KOPT-K1 (cell line): Measurements from ENCODE around the gene DEFB124.

Experiments used
- H3K27ac ChIP-seq: fragments of 200-600 bp; sonication (generic); 2 replicates; pipeline ENCODE4 v1.5.1; 2016; ENCODE audit warnings: antibody characterized with exemption, mild to moderate bottlenecking, low read depth, low read length; ENCODE audit not compliant: poor library complexity, severe bottlenecking
- H3K36me3 ChIP-seq: fragments of 200-600 bp; sonication (generic); 2 replicates; pipeline ENCODE4 v1.5.1; 2017; ENCODE audit warnings: antibody characterized with exemption, mild to moderate bottlenecking, low read length, moderate library complexity; ENCODE audit not compliant: insufficient read depth
- H3K9me3 ChIP-seq: fragments of 200-600 bp; sonication (generic); 2 replicates; pipeline ENCODE4 v1.5.1; 2017; ENCODE audit warnings: antibody characterized with exemption, low read length, mild to moderate bottlenecking; ENCODE audit not compliant: insufficient read depth, poor library complexity, severe bottlenecking

Gene DEFB124

DNA sequence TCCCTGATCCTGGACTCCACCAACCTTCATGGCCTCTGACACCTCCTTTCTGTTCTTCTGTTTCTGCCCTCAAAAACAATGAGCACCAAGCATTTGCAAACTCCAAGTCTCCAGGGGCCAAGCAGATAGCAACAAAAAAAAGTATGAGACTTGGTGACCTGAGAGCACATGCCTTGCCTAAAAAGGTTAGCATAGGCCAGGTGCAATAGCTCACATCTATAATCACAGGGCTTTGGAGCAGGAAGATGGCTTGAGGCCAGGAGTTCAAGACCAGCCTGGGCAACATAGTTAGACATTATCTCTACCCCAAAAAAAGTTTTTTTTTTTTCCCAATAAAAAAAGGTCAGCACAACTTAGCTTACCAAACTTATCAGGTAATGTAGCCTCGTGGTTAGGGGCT lies 25.6 kb upstream of the DEFB124 start:
- Histone ChIP-seq H3K27ac (no peak overlapping the region), H3K9me3 (no peaks in the 10 kb centered on the region), H3K36me3 (no peaks in the 10 kb centered on the region)

DNA sequence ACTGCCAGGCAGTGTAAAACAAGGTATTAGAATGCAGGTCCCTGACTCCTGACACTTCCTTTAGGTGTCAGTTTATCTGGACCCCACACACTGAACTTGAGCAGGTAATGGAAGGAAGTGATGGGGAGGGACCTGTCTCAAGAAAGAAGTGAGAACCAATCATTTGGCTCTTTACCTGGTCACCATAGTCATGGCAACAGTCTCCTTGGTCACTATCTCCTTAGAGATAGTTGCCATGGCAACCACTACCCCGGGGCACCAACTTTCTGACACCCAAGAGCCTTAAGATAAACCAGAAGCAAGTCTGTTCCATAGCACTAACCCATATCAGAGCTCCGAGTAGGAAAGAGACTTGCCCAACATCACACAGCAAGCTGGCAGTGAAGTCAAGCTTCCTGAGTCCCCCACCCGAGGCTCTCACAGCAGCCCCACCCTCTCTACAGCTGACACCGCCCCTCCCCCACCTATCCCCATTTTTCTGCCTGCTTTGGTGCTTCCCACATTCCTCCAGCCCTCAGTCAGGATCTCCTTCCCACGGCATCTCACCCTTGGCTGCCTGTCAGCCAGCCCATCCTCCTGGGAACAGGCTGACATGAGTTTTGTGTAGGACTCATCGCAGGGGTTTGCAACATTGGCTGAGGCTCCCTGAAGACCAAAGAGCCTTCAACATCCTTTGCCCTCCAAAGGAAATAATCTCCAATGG lies 23.1 kb upstream of the DEFB124 start:
- H3K9me3 ChIP-seq = no peaks in the 10 kb centered on the region
- H3K36me3 ChIP-seq = no peaks in the 10 kb centered on the region
- no peak overlapping the region for H3K27ac ChIP-seq

DNA sequence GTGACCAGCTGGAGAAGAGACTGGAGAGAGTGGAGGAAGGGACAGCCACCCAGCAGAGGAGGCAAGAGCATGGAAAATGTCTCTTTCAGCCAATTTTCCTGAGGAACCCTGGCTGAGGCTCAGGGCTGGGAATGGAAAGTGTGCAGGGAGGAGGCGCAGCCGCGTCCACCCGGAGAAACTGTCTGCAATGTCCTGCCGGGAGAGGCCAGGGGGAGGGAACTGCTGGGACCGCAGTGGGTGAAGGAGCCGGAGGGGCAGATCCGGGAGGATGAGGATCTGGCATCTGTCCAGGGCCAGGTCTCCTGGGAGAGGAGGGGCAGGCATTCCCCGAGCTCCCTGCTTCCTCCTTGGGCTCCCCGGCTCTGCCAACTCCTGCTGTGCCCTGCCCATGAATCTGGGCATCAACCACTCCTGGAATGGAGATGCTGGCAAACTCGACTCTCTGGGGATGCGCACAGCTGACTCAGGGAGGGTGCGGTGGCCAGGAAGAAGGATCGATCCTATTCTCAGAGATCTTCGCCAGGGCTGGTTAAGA lies 21.9 kb upstream of the DEFB124 start:
- no peaks in the 10 kb centered on the region for H3K36me3 ChIP-seq
- no peak overlapping the region for H3K27ac ChIP-seq
- H3K9me3 ChIP-seq = no peaks in the 10 kb centered on the region

DNA sequence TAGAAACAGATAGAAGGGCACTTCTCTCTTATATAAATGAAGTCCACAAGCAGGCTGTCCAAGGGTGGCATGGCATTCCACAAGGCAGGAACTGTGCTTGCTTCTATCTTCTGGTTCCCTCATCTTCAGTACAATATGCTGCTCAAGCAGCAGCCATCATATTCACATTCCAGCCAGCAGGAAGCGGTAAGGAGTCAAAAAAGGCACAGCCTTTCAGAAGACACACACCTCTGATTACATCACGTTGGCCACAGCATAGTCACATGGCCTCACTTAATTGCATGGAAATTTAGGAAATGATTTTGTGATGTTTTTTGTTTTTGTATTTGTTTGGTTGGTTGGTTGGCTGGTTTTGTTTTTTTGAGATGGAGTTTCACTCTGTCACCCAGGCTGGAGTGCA lies 19.2 kb upstream of the DEFB124 start:
- H3K9me3 ChIP-seq = no peaks in the 10 kb centered on the region
- H3K27ac ChIP-seq = no peak overlapping the region
- H3K36me3 ChIP-seq = no peaks in the 10 kb centered on the region

DNA sequence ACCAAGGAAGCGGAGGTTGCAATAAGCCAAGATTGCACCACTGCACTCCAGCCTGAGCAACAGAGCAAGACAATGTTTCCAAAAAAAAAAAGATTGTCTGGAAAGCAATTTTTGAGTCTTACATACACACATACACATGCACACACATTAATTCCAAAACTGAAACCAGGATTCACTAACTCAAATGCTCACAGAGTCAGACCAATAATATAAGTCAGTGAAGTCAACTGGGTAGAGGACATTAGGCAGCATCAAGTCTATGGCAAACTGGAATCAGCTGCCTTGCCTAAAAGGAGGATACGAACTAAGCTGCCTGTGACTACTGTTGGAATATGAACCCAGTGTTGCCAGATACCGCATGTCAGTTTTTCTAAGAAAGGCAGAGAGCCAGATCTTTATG lies 15.8 kb upstream of the DEFB124 start:
- no peak overlapping the region for H3K27ac ChIP-seq
- H3K36me3 ChIP-seq = no peaks in the 10 kb centered on the region
- no peaks in the 10 kb centered on the region for H3K9me3 ChIP-seq

DNA sequence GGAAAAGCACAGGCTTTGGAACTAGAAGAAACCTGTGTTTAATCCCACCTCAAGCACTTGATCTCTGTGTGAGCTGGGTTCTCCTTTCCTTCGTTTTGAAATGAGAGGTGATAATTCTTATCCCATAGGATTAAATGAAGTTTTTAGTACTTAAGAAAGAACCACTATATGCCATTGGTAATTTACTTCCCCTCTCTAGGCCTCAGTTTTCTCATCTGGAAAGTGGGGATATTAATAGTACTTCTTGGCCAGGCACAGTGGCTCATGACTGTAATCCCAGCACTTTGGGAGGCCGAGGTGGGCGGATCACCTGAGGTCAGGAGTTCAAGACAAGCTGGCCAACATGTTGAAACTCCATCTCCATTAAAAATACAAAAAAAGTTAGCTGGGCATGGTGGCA lies 14.2 kb upstream of the DEFB124 start:
- Histone ChIP-seq H3K36me3 (no peaks in the 10 kb centered on the region), H3K27ac (no peak overlapping the region), H3K9me3 (no peaks in the 10 kb centered on the region)

DNA sequence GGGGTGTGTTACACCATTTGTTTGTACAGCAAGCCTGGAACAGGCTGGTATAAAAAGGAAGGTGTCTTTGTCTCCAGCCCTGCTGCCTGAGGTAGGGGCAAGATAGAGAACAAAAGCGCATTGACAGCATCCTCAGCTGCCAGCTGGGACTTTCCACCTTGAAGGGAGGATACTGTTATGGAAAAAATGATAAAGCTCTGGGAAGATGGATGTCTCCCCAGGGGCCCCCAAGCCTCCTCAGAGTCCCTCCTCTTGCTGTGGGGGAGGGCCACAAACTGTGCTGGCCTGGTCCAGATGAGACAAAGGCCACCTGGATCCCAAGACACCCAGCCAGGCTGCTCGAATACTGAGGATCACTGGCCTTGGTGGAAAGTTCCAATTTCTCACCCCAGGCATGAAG lies 13.2 kb upstream of the DEFB124 start:
- Histone ChIP-seq H3K27ac (no peak overlapping the region), H3K9me3 (no peaks in the 10 kb centered on the region), H3K36me3 (no peaks in the 10 kb centered on the region)

DNA sequence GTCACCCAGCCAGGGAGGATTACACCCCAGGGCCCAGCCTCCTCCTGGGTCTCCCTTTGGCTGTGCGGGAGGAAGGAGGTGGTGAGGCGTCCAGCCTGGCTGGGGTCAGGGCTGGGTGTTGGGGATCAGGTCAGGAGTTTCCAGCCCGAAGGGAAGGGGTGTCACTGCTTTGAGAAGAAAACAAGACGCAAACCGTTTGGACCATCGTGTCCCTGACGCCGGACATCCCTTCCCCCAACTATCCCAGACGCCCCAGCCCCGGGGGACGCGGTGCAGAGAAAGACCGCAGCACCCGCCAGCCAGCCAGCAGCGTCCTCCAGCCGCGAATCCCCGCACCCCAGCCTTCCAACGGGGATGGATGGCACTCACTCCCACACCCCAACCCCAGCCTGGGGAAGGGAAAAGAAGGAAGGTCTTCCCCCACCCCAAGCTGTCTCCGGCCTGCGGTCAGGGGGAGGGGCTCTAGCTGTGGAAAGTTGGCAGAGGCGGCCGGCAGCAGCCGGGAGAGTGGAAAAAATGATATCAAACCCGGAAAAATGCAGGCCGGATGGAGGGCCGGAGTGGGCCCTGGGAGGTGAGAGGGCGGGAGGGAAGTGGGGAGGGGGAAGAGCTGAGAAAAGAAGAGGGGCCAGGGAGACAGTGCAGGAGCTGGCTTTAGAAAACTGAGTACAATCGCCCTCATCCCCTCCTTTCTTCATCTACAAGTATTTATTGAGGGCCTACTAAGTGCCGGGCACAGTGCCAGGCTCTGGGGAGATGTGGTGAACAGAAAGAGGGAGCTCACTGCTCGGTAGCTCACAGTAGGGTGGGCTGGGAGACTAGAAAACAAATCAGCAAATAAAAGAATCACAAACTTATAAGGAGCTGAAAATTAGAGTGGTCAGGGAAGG lies 10.8 kb upstream of the DEFB124 start:
- Histone ChIP-seq H3K27ac (no peak overlapping the region), H3K9me3 (no peaks in the 10 kb centered on the region), H3K36me3 (no peaks in the 10 kb centered on the region)

DNA sequence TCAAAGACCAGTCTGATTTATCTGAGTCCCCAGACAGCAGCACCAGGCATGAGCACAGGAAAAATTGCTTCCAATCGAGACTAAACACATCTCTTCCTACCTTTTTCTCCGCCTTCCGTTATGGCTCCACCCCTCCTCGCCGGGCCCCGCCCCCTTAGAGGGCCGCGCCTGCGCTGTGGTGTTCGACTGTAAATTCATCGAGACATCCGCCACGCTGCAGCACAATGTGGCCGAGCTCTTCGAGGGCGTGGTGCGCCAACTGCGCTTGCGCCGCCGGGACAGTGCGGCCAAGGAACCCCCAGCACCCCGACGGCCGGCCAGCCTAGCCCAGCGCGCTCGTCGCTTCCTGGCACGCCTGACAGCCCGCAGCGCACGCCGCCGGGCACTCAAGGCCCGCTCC lies 9.1 kb upstream of the DEFB124 start:
- no peak overlapping the region for H3K27ac ChIP-seq
- no peaks in the 10 kb centered on the region for H3K9me3 ChIP-seq
- H3K36me3 ChIP-seq = no peaks in the 10 kb centered on the region

DNA sequence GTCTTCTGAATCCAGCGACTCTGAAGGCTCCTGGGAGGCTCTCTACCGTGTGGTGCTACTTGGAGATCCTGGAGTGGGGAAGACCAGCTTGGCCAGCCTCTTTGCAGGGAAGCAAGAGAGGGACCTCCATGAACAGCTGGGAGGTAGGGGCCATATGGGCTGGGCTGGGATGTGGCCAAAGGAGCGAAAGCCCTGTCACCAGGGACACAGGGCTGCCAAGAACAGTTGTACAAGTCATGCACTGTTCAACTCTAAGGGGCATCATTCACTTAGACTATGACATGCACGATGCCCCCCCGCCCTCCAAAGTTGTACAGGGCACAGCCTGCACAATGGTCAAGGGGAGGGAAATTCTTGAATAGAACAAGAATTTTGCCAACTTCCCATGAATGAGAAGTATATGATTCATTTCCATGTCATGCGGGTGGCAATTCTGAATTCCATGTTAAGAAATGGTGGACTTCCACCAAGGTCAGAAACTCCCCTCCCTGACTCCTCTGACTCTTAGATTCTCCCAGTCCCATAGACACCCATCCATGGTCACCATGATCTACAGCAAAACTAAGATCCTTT lies 1.8 kb upstream of the DEFB124 start:
- Histone ChIP-seq H3K9me3 (no peaks in the 10 kb centered on the region), H3K27ac (no peak overlapping the region), H3K36me3 (no peaks in the 10 kb centered on the region)

DNA sequence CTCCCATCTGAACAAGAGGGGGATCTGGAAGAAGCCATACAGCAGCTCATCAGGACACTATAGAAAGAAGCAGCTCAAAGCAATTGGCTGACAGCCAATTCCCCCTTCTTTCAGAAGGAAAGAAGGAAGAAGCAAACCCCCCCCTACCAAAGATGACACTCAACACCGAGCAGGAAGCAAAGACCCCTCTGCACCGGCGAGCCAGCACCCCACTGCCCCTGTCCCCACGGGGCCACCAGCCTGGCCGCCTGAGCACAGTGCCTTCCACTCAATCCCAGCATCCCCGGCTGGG lies 1.3 kb upstream of the DEFB124 start:
- Histone ChIP-seq H3K9me3 (no peaks in the 10 kb centered on the region), H3K36me3 (no peaks in the 10 kb centered on the region), H3K27ac (no peak overlapping the region)

DNA sequence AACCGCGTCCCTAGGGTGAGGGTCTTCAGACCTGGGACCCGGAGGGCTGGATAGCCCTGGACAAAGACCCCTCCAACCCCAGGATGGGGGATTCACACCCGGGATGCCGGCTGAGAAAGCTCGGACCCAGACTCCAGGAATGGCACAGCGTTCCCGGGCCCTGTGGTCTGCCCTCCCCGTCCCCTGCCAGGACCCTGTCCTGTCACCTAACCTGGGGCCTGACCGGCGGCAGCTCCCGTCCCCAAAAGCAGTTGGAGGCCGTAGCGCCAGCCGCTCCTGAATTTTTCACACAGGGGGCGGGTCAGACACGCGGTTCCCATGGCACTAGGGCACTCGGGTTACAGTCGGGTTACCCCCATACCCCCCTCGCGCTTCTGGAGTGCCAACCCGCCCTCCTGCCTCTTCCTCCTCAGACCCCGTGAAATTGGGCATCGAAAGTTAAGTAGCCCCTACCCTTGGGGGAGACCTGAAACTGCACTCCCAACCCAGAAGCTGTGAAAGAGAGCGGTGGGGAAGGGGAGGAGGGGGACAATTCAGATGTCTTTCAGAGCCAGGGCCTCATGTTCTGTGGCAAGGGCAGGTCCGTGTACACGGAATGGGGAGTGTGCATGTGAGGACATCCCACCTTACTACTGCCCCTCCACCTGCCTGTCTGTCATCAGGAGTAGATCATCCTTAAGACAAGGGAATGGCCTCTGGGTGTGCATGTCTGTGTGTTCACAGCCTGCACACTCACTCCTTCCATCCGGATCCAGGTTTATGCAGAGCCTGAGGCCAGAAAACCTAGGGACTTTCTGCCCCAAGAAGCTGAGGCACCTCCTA lies 756 bp upstream of the DEFB124 start:
- Histone ChIP-seq H3K9me3 (no peaks in the 10 kb centered on the region), H3K27ac (no peak overlapping the region), H3K36me3 (no peaks in the 10 kb centered on the region)

DNA sequence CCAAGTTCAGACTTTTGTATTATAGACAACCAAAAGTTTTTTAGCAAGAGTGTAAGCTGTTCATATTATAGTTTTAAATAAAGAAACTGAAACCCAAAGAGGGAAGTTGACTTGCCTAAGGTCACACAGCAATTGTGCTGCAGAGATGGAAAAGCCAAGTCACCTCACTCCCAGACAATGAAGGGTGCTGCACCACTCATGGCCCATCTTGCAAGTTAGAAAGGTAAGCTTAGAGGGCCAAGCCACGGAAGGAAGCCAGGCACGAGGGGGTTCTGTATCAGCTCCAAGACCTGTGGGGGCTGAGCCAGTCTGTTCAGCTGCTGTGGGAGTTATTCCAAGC lies 860 bp downstream of the DEFB124 start:
- H3K27ac ChIP-seq = no peak overlapping the region
- H3K36me3 ChIP-seq = no peaks in the 10 kb centered on the region
- H3K9me3 ChIP-seq = no peaks in the 10 kb centered on the region

DNA sequence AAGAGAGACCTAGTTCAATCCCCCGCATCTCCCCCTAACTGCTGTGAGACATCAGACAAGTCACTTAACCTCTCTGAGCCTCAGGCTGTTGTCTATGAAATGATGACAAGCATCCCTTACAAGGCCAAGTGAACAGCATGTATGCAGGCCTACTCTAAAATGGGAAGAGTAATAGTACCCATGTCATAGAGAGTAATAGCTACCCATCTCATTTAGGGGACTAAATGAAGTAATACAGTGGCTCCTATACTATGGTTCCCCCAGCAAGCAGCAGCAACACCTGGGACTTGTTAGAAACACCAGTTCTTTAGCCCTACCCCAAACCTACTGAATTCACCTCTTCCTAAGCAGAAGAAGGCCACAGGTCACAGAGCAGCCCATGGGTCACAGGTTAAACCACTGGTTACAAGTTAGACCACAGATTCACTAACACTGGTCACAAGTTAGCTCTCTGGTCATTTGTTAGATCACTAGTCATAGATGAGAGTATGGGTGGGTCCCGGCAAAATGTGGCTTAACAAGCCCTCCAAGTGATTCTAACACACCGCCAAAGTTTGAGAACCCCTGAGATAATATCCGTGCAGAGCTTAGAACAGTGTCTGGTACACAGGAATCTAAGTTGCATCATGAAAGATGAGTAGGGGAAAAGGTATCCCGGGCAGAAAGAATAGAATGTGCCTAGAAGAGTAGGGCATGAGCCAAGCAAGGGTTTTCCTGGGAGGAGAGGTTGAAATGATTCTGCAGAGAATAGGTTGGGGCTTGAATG lies 1.4 kb downstream of the DEFB124 start:
- no peak overlapping the region for H3K27ac ChIP-seq
- no peaks in the 10 kb centered on the region for H3K9me3 ChIP-seq

More for the DNA sequence above, 1.4 kb downstream of the DEFB124 start:
- no peaks in the 10 kb centered on the region for H3K36me3 ChIP-seq
